ENCODE results near the gene ELMOD1. TPM values are rescaled to one million over a fixed set of nuclear protein-coding genes. Genes with fewer than 3 reads are reported as not detected.

ELMOD1 gene
- total RNA-seq, 1 donor from 2014 or later: 2.3 TPM

GRCh38 chr11:107675902-107676301, 85.0 kb downstream of the ELMOD1 start:
- Histone ChIP-seq H3K27me3 (ENCODE audit: low read depth) (peaks cover 27% of the 10 kb centered on the region), H3K9me3 (replicated peaks) (no peaks in the 10 kb centered on the region), H3K27ac (replicated peaks) (no peak overlapping the region), H3K4me3 (no peak overlapping the region), H3K4me1 (no peaks in the 10 kb centered on the region), H3K36me3 (no peaks in the 10 kb centered on the region)
- no peak for DNase-seq
- TF ChIP-seq, protein P1, sequence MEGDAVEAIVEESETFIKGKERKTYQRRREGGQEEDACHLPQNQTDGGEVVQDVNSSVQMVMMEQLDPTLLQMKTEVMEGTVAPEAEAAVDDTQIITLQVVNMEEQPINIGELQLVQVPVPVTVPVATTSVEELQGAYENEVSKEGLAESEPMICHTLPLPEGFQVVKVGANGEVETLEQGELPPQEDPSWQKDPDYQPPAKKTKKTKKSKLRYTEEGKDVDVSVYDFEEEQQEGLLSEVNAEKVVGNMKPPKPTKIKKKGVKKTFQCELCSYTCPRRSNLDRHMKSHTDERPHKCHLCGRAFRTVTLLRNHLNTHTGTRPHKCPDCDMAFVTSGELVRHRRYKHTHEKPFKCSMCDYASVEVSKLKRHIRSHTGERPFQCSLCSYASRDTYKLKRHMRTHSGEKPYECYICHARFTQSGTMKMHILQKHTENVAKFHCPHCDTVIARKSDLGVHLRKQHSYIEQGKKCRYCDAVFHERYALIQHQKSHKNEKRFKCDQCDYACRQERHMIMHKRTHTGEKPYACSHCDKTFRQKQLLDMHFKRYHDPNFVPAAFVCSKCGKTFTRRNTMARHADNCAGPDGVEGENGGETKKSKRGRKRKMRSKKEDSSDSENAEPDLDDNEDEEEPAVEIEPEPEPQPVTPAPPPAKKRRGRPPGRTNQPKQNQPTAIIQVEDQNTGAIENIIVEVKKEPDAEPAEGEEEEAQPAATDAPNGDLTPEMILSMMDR (IDR thresholded peaks at IDR 0.05; ENCODE audit: borderline replicate concordance): no peak
- intact Hi-C loops (cut with micrococcal nuclease): no loop called here

DNA sequence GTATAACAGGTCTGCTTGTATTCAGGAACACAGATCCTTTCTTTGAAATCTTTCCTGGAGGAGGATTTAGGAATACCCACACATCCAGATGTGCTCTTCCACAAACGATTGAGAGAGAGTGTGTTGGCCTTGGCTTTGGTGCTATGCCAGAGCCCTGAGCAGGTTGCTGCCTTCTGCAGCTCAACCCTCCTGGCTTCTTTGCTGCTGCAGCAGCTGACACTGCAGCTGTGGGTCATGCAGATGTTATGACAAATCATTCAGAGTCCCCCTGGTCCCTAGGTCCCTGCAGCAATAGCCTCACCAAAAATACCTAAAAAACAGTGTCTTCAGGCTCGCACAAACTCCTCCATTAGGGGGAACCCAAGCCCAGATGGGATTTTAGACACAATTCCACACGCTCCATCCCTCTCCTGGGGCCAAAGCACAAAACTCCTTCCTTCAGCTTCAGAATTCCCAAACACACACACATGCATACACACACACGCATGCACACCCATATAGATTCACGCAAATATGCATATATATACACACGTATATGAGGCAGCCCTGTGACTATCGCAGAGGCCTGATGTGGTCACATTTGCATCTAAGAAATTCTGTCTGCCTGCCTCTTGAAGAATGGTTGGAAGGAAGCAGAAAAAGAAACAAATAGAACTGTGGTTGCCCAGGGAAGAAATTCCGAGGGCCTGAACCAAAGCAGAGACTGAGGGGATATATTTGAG, 85.5 kb downstream of the ELMOD1 start:
- Histone ChIP-seq H3K27ac (replicated peaks) (no peak overlapping the region), H3K4me1 (no peaks in the 10 kb centered on the region), H3K36me3 (no peaks in the 10 kb centered on the region), H3K9me3 (replicated peaks) (no peaks in the 10 kb centered on the region), H3K27me3 (ENCODE audit: low read depth) (peaks cover 26% of the 10 kb centered on the region), H3K4me3 (no peak overlapping the region)
- TF ChIP-seq, protein P1 (IDR thresholded peaks at IDR 0.05; ENCODE audit: borderline replicate concordance): no peak
- intact Hi-C loops (cut with micrococcal nuclease): no loop called here
- DNase-seq: no peak

- no peak overlapping the region for H3K27ac ChIP-seq (replicated peaks)
- H3K9me3 ChIP-seq (replicated peaks): no peaks in the 10 kb centered on the region
- H3K36me3 ChIP-seq: no peaks in the 10 kb centered on the region
- H3K27me3 ChIP-seq (ENCODE audit: low read depth): peaks cover 15% of the 10 kb centered on the region
- DNase-seq: no peak
- H3K4me1 ChIP-seq: no peaks in the 10 kb centered on the region
- intact Hi-C loops (cut with micrococcal nuclease): no loop called here
- TF ChIP-seq, protein P1 (IDR thresholded peaks at IDR 0.05; ENCODE audit: borderline replicate concordance): no peak
- H3K4me3 ChIP-seq: no peak overlapping the region
Observed at GRCh38 chr11:107677924-107678631, 87.1 kb downstream of the ELMOD1 start.

- Histone ChIP-seq H3K27me3 (ENCODE audit: low read depth) (peaks cover 15% of the 10 kb centered on the region), H3K27ac (replicated peaks) (no peak overlapping the region), H3K4me1 (no peaks in the 10 kb centered on the region), H3K4me3 (no peak overlapping the region), H3K36me3 (no peaks in the 10 kb centered on the region), H3K9me3 (replicated peaks) (no peaks in the 10 kb centered on the region)
- TF ChIP-seq, protein P1 (IDR thresholded peaks at IDR 0.05; ENCODE audit: borderline replicate concordance): no peak
- intact Hi-C loops (cut with micrococcal nuclease): no loop called here
- DNase-seq: no peak
Observed at GRCh38 chr11:107678632-107678971, 87.7 kb downstream of the ELMOD1 start.

GRCh38 chr11:107679255-107680024, 88.5 kb downstream of the ELMOD1 start:
- Histone ChIP-seq H3K4me1 (no peaks in the 10 kb centered on the region), H3K4me3 (no peak overlapping the region), H3K27me3 (ENCODE audit: low read depth) (peaks cover 15% of the 10 kb centered on the region), H3K36me3 (no peaks in the 10 kb centered on the region), H3K27ac (replicated peaks) (no peak overlapping the region), H3K9me3 (replicated peaks) (no peaks in the 10 kb centered on the region)
- intact Hi-C loops (cut with micrococcal nuclease): no loop called here
- TF ChIP-seq, protein P1 (IDR thresholded peaks at IDR 0.05; ENCODE audit: borderline replicate concordance): no peak
- no peak for DNase-seq
